HepG2 (cell line): ENCODE data around the gene SCYL1. TPM values are rescaled to one million over a fixed set of nuclear protein-coding genes. Genes with fewer than 3 reads are reported as not detected.

ENCODE experiments used
- ATAC-seq: fragments of 200-7000 bp; cut with Tn5 transposase; 3 replicates; pipeline ENCODE4 v1.9.1; 2020; ENCODE audit warnings: mild to moderate bottlenecking, moderate library complexity
- BruUV-seq: library from RNA; stranded (reverse); fragments of 400-500 nt; replicated peaks from 2 replicates; lab custom pipeline; 2021; lab: Mats Ljungman, UMichigan
- CTCF ChIA-PET: fragments of 300-600 bp; formaldehyde crosslinking; extraction: SDS; loops from one replicate; lab custom pipeline; 2021; ENCODE audit warnings: low total read pairs, inconsistent platforms, low intra/inter-chr PET ratio; lab: Yijun Ruan, JAX
- POLR2A ChIA-PET: fragments of 350-600 bp; sonication (Branson Sonifier 250); formaldehyde crosslinking; loops from one replicate; lab custom pipeline; 2020; ENCODE audit warnings: antibody characterized with exemption, inconsistent platforms; lab: Yijun Ruan, JAX
- DNase-seq: peaks from one replicate; pipeline ENCODE4 v3.0.0-alpha.2; 2015; ENCODE audit warnings: low spot score
- FAIRE-seq: peaks from 3 replicates; lab custom pipeline; 2011; peaks lifted over from hg19 to GRCh38; lab: Jason Lieb, UNC
- H2AFZ ChIP-seq: one replicate; pipeline ENCODE4 v1.6.1; 2011; ENCODE audit warnings: low read length, inconsistent platforms
- H3K27ac ChIP-seq: fragments of 300-600 bp; 3 replicates; pipeline ENCODE4 v1.8.0; 2011; ENCODE audit warnings: mixed run types, mild to moderate bottlenecking, mixed read lengths, low read length, inconsistent platforms; ENCODE audit not compliant: insufficient read depth; ENCODE audit errors: extremely low read length
- H3K27me3 ChIP-seq, 2 experiments: fragments of 200-600 bp in 1 of 2; 2 replicates in 1 of 2; 3 replicates in 1 of 2; pipeline versions ENCODE4 v1.6.0 to v1.8.0; 2011; ENCODE audit warnings: low read length in 2 of 2, mild to moderate bottlenecking in 2 of 2, moderate library complexity in 2 of 2, inconsistent platforms in 1 of 2; ENCODE audit not compliant: insufficient read depth in 2 of 2, control insufficient read depth in 1 of 2
- H3K36me3 ChIP-seq, 2 experiments: fragments of 200-600 bp in 1 of 2; replicated peaks in 1 of 2; 2 replicates in 1 of 2; 3 replicates in 1 of 2; pipeline versions ENCODE4 v1.5.1 to v1.8.0; 2011; ENCODE audit warnings: low read length in 2 of 2, inconsistent platforms in 1 of 2; ENCODE audit not compliant: insufficient read depth in 2 of 2, control insufficient read depth in 1 of 2
- H3K4me1 ChIP-seq: 2 replicates; pipeline ENCODE4 v1.5.1; 2012; ENCODE audit warnings: low read length, inconsistent platforms; ENCODE audit not compliant: insufficient read depth
- H3K4me2 ChIP-seq: 2 replicates; pipeline ENCODE4 v1.6.0; 2011; ENCODE audit warnings: low read depth, low read length, inconsistent platforms
- H3K4me3 ChIP-seq, 3 experiments: fragments of 200-600 bp in 1 of 3; sonication (generic), shearing (Covaris generic) in 1 of 3; replicated peaks in 1 of 3; 2 replicates each; pipeline ENCODE4 v1.5.1; 2011 to 2016; ENCODE audit warnings: low read length in 3 of 3, inconsistent platforms in 2 of 3, low read depth in 2 of 3, mild to moderate bottlenecking in 2 of 3, control low read depth in 1 of 3, mixed read lengths in 1 of 3; ENCODE audit not compliant: insufficient read depth in 1 of 3
- H3K79me2 ChIP-seq: one replicate; pipeline ENCODE4 v1.6.1; 2011; ENCODE audit warnings: low read length, inconsistent platforms; ENCODE audit not compliant: insufficient read depth
- H3K9ac ChIP-seq: 2 replicates; pipeline ENCODE4 v1.6.0; 2011; ENCODE audit warnings: mild to moderate bottlenecking, low read depth, low read length, inconsistent platforms; ENCODE audit not compliant: insufficient read depth
- H3K9me3 ChIP-seq: 2 replicates; pipeline ENCODE4 v1.5.1; 2012; ENCODE audit warnings: mild to moderate bottlenecking, low read length
- H4K20me1 ChIP-seq: 2 replicates; pipeline ENCODE4 v1.6.0; 2011; ENCODE audit warnings: inconsistent platforms, mild to moderate bottlenecking, low read length, moderate library complexity; ENCODE audit not compliant: insufficient read depth
- AGO2 ChIP-seq: fragments of 200-400 bp; formaldehyde crosslinking; optimal IDR thresholded peaks from 2 replicates; pipeline ENCODE3; 2017; ENCODE audit warnings: mild to moderate bottlenecking, low read depth, low read length, moderate library complexity
- RBFOX2 ChIP-seq: fragments of 200-400 bp; formaldehyde crosslinking; IDR thresholded peaks from 2 replicates; pipeline ENCODE4 v1.6.1; 2017; ENCODE audit warnings: low read depth, mild to moderate bottlenecking, low read length
- WGBS: methylation state at CpG from one replicate; pipeline ENCODE4 v1.1.6; 2017; ENCODE audit warnings: low lambda C conversion rate; 5-methylcytosine and 5-hydroxymethylcytosine counted together
- in situ Hi-C: cut with HindIII; loops from 2 replicates; pipeline ENCODE4 v1.10.0; 2017; ENCODE audit warnings: low pct_unique_long_range_greater_than_20kb; ENCODE audit not compliant: extremely low pct_ligation_motif_present
- intact Hi-C: fragments of 100-400 bp; cut with micrococcal nuclease; formaldehyde crosslinking; loops from one replicate; pipeline ENCODE4 v1.10.0; 2022; ENCODE audit not compliant: unreplicated experiment
- polyA plus RNA-seq, 8 experiments: library from polyadenylated mRNA; depleted of rRNA in 3 of 8; stranded (reverse) in 7 of 8; unstranded in 1 of 8; fragments of >200 nt; fragmentation: Illumina TruSeq in 4 of 8; extraction: Trizol in 4 of 8; gene quantifications; 2 replicates each; pipeline versions ENCODE4 v1.2.1 to v1.2.3, GENCODE V29; 2011 to 2016; ENCODE audit warnings: low read depth in 4 of 8, missing spikeins in 1 of 8, mixed read lengths in 1 of 8; ENCODE audit not compliant: insufficient read depth in 1 of 8
- total RNA-seq, 5 experiments: library from RNA; depleted of rRNA; stranded (reverse); fragments of >200 nt; fragmentation: Illumina TruSeq; extraction: Trizol; gene quantifications; 2 replicates each; pipeline ENCODE4 v1.2.3, GENCODE V29; 2016; ENCODE audit warnings: low read depth in 1 of 5
- TF ChIP-seq, protein P1 (sequence below): sonication (generic); formaldehyde crosslinking; conservative IDR thresholded peaks from 2 replicates; pipeline ENCODE4 v1.8.1; 2023; ENCODE audit warnings: missing genetic modification reagents
- TF ChIP-seq, protein P2 (sequence below): sonication (generic); formaldehyde crosslinking; IDR thresholded peaks from 2 replicates; pipeline ENCODE4 v1.5.0; 2020; ENCODE audit warnings: missing genetic modification reagents, mild to moderate bottlenecking, borderline replicate concordance

Gene SCYL1
- total and polyA plus RNA-seq, 2 of the 13 experiments (the other 11 are each of a cell fraction or from before 2014, with no cell fraction given): 65.9 to 103 TPM

DNA sequence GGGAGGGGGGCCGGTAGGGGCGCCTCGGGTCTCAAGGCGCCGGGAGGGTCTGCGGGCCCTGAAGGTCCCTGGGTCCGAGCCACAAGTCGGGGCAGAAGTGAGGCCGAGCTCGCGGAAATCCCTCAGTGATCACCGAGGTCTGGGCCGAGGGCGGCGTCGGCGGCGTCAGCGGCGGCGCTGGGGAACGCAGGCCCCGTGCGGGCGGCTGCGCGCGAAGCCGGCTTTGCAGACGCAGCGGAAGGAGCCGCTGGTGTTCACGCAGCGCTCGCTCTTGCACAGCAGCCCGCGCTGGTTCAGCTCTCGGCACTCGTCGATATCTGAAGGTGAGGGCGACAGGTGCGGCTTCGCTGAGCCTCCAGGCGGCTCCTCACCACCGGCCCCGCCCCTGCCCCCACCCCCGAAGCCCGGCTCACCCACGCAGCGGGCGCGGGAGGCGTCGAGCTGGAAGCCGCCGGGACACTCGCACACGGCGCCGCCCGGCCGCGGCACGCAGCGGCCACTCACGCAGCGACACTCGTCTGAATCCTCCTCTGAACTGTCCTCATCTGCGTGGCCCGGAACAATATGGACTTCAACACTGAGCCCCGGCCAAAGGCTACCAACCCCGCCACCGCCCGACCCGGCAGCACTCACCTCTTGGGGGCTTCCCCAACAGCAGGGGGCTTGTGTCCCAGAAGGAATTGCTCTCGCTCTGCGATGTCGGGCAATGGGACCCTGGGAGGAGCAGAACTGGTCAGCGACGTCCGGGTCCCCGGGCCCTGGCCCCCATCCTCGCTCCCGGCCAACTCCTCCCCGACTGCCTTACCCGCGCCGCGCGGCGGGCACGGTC lies 14.2 kb downstream of the SCYL1 start:
- intact Hi-C loops (no loop called here), in situ Hi-C loops (no loop called here)
- H3K9ac ChIP-seq: no peak overlapping the region

More for the DNA sequence above, 14.2 kb downstream of the SCYL1 start:
- WGBS: 99% methylated on average over 70 of the region's 92 CpGs
- ATAC-seq: no peak
- Histone ChIP-seq H3K4me1 (no peaks in the 10 kb centered on the region), H4K20me1 (no peaks in the 10 kb centered on the region), H3K36me3 (peaks cover 14 to 32% of the 10 kb centered on the region in 2 experiments; a peak in 4 of 5 replicates), H3K4me2 (no peak overlapping the region), H3K27ac (no peak overlapping the region), H2AFZ (no peak overlapping the region), H3K79me2 (no peaks in the 10 kb centered on the region), H3K4me3 (no peak overlapping the region), H3K27me3 (no peaks in the 10 kb centered on the region), H3K9me3 (no peaks in the 10 kb centered on the region)
- POLR2A ChIA-PET: interaction anchor here (0.9 kb wide), 1 partner anchor 28 kb away, joined by 4 read pairs; no protein-coding TSS in a partner anchor
- TF ChIP-seq, protein P1, sequence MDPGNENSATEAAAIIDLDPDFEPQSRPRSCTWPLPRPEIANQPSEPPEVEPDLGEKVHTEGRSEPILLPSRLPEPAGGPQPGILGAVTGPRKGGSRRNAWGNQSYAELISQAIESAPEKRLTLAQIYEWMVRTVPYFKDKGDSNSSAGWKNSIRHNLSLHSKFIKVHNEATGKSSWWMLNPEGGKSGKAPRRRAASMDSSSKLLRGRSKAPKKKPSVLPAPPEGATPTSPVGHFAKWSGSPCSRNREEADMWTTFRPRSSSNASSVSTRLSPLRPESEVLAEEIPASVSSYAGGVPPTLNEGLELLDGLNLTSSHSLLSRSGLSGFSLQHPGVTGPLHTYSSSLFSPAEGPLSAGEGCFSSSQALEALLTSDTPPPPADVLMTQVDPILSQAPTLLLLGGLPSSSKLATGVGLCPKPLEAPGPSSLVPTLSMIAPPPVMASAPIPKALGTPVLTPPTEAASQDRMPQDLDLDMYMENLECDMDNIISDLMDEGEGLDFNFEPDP (CRISPR knock-in tag): no peak
- peak; percentile 51 for TF ChIP-seq RBFOX2
- peak; percentile 10 for TF ChIP-seq AGO2
- TF ChIP-seq, protein P2, sequence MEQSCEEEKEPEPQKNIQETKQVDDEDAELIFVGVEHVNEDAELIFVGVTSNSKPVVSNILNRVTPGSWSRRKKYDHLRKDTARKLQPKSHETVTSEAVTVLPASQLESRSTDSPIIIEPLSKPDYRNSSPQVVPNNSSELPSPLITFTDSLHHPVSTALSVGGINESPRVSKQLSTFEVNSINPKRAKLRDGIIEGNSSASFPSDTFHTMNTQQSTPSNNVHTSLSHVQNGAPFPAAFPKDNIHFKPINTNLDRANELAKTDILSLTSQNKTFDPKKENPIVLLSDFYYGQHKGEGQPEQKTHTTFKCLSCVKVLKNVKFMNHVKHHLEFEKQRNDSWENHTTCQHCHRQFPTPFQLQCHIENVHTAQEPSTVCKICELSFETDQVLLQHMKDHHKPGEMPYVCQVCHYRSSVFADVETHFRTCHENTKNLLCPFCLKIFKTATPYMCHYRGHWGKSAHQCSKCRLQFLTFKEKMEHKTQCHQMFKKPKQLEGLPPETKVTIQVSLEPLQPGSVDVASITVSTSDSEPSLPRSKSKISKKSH (CRISPR knock-in tag): no peak
- CTCF ChIA-PET: no interaction called here
- FAIRE-seq: no peak
- no TSS peak for BruUV-seq
- no peak for DNase-seq
